HG02763 (cell line): ENCODE data around the gene BMP2K.
A peak's percentile ranks its signal among the peaks of the same experiment; 100 is the strongest.
"Not testable (repeated sequence)": the region's sequence is repeated elsewhere in the genome, so short reads cannot be mapped to it uniquely, and the experiment has no call there.

ENCODE experiments used
- ATAC-seq: cut with Tn5 transposase; IDR thresholded peaks from one replicate; pipeline ENCODE4 v1.9.1; 2021; ENCODE audit warnings: mild to moderate bottlenecking, moderate library complexity; ENCODE audit not compliant: unreplicated experiment

The BMP2K gene

DNA sequence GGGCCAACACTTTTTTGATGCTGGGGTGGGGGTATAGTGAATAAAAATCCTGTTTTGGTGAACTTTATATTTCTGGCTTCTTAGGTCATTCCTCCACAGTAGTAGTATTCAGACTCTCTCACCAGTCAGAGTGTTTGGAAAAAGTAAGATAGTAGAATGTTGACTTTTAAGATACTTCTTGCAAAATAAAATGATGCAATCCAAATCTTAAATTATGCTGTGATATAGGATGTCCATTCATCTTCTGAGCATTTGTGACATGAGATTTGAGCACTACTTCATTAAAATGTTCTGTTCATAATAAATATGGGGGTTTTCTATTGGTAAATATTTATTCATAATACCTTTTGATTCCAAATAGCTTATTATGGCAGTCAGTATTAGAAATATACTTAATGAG, 70.1 kb downstream of the BMP2K start:
- no peak for ATAC-seq

DNA sequence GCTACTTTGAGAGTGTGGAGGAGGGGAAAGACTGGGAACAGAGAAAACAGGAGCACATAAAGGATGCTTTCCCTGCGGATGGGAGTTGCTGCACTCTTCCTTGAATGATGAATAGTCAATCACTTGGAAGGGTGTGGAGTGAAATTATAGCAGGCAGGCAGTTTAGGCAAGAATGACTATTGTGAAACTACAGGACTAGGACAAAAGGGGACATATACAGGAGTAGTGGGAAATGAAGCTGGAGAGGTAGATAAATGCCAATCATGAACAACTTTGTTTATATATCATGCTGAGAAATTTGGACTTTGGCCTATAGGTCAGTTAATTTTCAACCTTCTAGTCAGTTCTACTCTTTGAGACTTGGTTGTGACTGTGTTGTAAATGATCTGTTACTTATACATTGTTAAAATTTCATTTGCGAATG, 86.2 kb downstream of the BMP2K start:
- ATAC-seq: no peak

DNA sequence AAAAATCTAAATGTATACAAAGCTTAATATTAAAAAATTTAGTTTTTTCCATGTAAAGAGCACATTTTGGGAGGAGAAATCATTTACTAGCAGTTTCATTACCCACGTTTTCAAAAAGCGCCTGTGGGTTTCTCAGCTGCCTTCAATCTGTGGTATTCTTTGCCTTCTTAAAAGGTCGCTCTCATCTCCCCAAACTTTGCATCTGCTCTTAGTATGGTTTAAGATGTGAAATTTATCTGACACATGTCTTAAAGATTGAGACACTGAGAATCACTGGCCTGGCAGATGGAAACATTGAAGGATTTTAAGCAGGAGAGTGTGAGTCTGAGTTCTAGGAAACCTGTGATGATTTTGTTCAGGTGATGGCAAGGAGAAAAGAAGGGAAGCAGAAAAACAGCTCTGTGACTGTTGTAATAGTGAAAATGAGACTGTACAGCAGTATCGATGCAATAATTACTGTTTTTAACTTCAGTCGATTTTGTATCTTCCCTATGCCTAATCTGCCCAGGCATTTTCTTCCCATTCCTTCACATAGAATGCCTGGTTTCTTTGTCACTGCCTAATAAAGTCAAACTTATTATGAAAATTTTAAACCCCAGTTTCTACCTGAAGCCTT, 87.2 kb downstream of the BMP2K start:
- ATAC-seq: peak; percentile 56

DNA sequence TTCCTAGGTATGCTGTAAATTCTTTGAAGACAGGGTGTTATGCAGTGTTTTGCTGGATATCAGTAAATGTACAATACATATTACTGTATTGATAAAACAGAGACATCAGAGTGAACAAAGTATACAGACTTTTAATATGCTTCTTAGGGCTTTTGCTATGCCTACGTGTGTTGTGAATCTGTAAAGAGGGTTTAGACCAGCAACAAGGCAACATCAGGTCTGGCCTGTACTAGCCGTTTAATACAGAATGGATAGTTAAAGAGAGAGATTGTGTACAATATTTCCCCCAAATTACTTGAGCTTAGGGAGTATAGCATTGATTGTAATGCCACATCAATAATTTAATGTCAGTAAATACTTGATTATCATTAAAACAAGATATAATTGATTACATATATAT, 87.8 kb downstream of the BMP2K start:
- ATAC-seq: no peak

DNA sequence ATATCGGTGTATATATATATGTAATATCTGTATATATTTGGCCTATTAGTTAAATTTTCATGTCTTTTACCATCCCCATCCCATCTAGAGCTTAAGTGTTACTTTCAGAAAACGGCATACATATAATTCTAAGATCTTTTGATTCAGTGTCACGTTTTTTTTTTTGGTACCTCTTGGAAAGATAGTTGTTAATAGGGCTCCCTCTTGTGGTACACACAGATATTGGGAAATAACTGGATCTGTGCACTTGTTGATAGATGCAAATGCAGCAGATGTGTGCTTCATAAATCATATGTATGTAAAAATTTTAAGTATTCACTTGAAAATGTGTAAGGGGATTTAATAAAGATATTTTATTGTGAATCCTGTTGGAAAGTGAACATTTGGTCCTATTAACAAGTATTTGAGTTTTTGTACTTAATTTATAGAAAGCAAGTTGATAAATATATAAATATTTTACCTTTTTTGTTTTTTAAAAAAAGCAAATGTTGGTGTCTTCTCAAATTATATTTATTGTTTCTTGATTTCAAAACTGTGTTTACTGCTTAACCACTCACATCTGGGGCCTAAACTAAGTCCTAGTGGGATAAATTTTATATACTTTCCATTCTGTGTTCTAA, 88.4 kb downstream of the BMP2K start:
- no peak for ATAC-seq

DNA sequence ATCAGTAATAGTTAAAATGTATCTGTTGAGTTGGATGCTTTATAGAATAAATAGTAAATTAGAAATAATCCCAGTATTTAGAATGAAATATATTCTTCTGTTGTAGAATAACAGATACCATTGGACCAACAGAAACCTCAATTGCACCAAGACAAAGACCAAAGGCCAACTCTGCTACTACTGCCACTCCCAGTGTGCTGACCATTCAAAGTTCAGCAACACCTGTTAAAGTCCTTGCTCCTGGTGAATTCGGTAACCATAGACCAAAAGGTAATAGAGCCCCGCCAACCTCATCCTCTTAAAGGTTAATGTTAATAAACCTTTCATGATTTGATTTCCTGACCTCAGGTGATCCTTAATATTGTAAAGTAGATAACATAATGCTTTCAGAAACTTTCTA, 89.3 kb downstream of the BMP2K start:
- no peak for ATAC-seq

DNA sequence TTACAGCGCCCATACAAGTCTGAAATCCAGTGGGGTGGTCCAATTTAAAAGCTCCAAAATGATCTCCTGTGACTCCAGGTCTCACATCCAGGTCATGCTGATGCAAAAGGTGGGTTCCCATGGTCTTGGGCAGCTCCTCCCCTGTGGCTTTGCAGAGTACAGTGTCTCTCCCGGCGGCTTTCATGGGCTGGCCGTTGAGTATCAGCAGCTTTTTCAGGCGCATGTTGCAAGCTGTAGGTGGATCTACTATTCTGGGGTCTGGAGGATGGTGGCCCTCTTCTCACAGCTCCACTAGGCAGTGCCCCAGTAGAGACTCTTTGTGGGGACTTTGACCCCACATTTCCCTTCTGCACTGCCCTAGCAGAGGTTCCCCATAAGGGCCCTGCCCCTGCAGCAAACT, 92.6 kb downstream of the BMP2K start:
- not testable (repeated sequence) for ATAC-seq

DNA sequence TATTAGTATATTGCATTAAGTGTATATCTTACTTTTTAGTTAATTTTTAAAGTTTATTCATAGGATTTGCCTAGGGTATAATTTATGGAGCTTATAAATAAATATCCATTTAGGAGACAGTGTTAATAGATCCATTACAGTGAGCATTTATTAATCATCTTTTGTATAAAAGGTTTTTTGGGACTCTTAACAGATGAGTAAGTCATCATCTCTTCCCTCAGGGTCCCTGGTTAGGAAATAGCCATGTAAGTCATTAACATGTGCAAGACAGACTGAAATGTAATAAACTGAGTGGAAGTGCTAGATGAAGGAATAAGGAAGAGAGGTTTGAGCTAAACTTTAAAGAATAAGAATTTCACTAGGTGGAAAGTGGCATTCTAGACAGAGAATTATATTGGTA, 93.9 kb downstream of the BMP2K start:
- no peak for ATAC-seq

DNA sequence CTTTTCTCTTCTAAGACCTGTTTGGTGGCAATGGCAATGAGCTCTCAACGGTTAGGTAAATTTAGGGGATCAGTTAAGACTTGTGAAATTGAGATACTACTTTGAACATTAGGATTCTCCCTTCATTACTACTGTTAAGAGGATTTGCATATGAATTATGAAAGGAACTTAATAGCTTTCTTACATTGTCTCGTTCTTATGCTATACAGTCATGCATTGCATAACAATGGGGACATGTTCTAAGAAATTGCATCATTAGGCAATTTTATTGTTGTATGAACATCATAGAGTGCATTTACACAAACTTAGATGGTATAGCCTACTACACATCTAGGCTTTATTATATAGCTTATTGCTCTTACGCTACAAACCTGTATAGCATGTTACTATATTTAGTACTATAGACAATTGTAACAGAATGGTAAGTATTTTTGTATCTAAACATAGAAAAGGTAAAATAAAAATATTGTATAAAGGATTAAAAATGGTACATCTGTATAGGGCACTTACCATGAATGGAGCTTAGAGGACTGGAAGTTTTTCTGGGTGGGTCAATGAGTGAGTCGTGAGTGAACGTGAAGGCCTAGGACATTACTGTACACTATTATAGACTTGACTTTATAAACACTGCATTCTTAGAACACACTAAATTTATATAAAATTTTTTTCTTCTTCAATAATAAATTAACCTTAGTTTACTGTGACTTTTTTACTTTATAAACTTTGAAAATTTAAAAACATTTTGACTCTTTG, 100.6 kb downstream of the BMP2K start:
- ATAC-seq: no peak

DNA sequence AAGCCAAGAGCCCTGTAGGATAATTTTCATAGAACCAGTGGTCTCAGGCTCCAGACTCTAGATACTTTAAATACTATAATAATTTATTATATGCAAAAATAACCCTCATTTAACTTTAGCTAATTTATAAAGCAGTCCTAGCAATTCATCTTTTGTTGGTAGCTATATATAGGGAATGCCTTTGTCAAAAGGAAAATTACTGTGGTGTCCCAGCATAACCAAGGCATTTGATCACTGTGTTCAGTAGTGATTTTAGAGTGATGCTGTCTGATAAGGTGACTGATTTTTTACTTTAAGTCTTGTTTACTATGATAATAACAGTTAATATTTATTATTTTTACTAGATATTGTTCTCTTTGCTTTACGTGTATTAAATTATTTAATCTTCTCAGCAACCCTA, 101.9 kb downstream of the BMP2K start:
- ATAC-seq: no peak

DNA sequence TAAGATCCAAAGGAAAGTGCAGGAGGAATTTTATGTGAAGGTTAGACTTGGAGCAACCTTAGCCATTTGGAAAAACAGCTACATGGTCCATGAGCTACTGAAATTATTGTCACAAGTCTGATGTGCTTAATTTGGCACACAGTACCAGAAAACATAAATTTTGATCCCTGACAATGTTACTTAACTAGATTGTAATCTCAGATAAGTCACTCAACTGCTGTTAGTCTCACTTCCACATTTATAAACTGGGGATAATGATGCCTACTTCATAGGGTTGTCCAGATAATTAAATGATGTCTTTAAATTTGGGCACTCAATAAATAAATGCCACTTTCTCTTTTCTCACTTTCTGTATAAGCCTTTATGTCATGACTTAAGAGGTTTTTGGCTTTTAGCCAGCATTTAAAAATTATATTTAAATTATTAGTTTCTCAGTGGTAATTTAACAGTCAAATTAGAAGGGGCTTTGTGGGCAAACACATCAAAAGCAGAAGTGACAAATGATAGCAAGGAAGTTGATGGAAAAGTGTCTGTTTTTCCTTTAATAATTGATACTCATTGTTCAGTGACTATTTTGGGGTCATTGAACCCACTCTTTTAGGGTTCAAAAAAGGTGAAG, 104.8 kb downstream of the BMP2K start:
- no peak for ATAC-seq

DNA sequence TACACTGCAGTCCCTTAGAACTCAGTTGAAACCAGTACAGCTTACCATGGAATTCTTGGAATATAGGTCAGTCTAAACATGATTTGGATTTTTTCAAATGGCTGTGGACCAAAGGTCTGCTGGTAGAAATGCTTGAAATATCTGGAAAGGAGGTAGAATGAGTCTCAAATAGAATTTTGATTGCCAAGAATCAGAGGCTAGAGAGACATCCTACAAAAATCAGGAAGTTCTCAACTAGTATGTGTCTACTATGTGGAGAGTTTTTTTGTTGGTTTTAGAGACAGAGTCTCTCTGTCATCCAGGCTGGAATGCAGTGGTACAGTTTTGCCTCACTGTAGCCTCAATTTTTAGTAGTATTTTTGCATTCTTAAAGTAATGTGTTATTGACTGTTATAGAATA, 109.4 kb downstream of the BMP2K start:
- no peak for ATAC-seq

DNA sequence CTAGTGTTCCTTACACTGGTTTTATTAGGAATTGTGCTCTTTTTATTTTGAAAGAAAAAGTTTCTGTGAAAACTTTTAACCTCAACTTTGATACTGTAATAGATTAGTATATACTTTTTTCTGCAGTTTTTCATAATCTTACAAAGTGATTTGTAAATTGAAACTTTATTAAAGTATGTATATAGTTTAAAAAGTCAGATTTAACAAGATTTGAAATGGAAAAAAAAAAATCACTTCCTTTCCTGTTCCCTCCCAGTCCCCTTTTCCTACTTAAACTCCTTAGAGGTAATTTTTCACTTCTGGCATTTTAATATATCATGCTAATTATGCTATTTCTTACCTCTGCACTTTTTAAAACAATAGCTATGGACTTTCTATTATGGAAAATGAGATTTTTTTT, 113.8 kb downstream of the BMP2K start:
- no peak for ATAC-seq

DNA sequence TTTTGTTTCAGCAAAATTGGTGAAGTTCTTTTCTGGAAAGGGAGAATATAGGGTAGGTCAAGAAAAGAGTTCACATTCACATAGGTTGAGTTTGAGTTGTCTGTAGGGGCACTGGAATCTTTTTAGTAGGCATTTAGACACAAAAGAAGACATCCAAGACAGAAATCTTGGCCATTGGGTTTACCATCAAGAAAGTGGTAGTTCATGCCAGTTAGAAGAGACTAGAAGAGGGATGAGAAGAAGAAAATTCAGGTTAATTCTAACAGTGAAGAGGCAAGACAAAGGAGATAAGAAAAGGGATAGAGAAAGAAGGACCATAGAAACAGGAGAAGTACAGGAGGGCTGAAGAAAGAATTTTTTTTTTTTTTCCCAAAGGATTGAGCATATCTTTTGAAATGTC, 123.2 kb downstream of the BMP2K start:
- no peak for ATAC-seq

DNA sequence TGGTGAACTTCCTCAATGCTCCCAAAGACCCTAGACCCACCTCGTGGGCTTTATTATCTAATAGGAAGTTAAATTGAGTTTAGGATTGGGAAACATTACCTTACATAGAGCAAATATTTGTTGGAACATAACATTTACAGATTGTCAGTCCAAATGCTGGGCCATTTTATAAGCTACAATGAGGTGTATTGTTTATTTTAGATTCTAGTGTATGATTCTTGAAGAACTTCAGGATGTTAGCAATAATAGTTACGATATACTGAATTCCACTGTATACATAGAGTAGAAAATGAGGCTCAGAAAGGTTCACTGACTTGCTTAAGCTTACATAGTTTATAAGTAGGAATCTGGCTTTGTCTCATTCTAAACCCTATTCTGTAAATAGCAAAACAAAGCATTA, 125.7 kb downstream of the BMP2K start:
- no peak for ATAC-seq

DNA sequence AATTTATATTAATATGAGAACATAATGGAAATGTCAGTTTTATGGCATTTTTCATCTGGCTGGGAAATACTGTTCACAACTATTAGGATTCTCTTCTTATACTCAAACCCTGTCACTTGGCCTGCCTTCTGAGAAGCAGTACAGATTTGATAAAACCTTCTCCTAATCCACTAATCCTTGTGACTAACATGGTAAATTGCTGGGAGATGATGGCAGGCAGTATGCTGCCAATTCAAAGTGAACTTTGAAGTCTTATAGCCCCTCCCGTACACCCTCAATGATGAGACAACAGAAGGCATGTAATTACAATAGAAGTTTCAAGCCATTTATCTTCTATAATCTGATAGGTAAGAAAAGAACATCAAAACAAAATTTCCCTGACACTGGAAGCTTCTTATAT, 126.1 kb downstream of the BMP2K start:
- ATAC-seq: no peak

DNA sequence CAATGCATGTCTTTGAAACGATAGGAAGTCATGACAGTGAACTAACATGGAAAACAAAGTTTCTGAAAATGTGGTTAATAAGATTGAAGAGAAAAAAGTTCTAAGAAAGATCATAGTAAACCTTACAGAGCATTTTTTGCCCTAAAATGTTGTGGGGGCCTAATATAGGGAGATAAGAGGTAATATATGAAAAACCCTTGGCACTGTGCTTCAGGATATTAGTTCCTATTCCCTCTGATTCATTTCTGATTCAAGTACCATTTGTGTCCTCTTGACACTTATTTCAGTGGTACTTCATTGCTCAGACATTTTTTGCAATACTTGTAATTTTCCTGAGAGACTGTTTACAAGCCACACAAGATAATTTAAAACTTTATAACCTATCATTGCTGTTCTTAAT, 128.0 kb downstream of the BMP2K start:
- no peak for ATAC-seq

DNA sequence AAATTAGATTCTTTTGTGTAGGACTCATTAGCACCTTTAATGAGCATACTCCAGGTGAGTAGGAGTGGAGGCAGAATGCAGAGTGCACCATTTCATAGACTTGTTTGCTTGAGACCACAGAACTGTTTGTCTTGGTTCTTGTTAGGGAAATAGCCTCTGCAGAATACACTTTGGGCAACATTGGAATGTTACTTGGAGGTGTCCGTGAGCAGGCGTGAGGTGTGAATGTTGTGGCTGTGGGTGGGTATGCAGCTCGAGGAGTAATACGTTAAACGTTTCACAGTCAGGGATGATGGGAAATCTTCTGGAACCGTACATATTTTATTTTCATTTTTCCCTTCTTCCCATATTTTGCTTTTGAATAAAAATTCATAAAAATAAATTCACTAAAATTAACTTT, 131.5 kb downstream of the BMP2K start:
- no peak for ATAC-seq

DNA sequence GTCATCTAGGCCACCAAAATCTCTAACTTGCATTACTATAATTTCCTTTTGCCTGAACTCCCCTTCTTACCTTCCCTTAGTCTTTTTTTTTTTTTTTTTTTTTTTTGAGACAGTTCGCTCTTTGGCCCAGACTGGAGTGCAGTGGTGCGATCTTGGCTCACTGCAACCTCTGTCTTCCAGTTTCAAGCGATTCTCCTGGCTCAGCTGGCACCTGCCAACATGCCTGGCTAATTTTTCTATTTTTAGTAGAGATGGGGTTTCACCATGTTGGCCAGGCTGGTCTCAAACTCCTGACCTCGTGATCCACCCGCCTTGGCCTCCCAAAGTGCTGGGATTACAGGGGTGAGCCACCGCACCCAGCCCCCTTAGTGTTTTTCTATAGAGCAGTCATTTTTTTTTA, 132.8 kb downstream of the BMP2K start:
- not testable (repeated sequence) for ATAC-seq

DNA sequence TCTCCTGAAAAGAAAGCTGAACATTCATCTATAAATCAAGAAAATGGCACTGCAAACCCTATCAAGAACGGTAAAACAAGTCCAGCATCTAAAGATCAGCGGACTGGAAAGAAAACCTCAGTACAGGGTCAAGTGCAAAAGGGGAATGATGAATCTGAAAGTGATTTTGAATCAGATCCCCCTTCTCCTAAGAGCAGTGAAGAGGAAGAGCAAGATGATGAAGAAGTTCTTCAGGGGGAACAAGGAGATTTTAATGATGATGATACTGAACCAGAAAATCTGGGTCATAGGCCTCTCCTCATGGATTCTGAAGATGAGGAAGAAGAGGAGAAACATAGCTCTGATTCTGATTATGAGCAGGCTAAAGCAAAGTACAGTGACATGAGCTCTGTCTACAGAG, 134.5 kb downstream of the BMP2K start:
- ATAC-seq: no peak

DNA sequence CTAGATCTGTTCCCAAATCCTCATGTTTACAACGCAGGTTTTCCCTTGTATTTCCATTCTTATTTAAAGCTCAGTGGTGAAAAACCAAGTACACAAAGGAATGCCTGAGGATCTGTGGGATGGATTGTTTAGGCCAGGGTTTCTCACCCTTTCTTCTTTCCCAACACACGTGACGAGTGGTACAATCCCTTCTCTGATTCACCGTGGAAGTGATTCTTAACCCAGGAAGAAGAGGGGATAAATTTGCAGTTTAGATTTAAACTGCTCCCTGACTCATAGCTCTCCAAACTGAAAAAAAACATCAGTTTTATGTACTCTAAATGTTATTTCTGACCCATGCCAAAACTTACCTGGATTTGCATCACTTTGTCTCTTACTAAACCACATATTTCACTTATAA, 146.1 kb downstream of the BMP2K start:
- ATAC-seq: no peak
